Activated naive CD4-positive, alpha-beta T cell (primary cell): Measurements from ENCODE around the gene VENTX.

ENCODE experiments used
- DNase-seq, 4 experiments: peaks; one replicate each; lab custom pipeline; 2025; lab: John Stamatoyannopoulos, UW

VENTX gene

GRCh38 chr10:133285217-133285616 lies 47.6 kb downstream of the VENTX start:
- DNase-seq = no peak

GRCh38 chr10:133286366-133286765 lies 48.7 kb downstream of the VENTX start:
- no peak for DNase-seq

- DNase-seq = no peak
These were observed 50.3 kb downstream of the VENTX start for GRCh38 chr10:133287832-133288500.

- no peak for DNase-seq
These were observed 52.1 kb downstream of the VENTX start for GRCh38 chr10:133289761-133290160.
